Measurements from ENCODE around the gene IREB2.
"Not testable (repeated sequence)": the region's sequence is repeated elsewhere in the genome, so short reads cannot be mapped to it uniquely, and the experiment has no call there.

Gene IREB2

DNA sequence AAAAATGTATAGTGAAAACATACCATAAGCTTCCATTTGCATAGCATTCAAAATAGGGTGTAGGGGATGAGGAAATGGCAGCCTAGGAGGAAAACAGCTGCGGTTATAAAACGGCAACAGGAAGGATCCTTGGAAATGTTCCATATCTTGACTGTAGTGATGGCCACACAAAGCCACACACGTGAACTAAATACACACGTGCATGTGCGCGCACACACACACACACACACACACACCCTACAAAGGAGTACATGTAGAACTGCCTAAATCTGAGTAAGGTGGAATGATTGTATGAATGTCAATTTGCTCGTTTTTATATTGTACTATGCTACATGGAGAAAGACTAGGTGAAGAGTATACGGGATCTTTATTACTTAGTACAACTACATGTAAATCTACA, 3.9 kb upstream of the IREB2 start:
- DNase-seq (ENCODE audit: low read depth in 1 of 2, low spot score in 1 of 2) = no peak

DNA sequence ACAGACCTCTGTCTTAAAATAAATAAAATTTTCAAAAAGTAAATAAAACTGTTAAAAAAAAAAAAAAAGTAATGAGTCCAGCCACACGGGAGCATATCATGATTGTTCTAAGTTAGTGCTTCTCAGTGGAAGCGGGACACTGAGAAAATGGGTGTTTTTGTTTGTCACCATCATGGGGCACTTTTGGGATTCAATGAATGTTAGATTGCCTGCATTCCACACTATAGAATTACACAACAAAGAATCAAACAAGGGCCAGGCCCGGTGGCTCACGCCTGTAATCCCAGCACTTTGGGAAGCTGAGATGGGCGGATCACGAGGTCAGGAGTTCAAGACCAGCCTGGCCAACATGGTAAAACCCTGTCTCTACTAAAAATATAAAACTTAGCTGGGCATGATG, 3.3 kb upstream of the IREB2 start:
- DNase-seq (ENCODE audit: low read depth in 1 of 2, low spot score in 1 of 2) = not testable (repeated sequence)

DNA sequence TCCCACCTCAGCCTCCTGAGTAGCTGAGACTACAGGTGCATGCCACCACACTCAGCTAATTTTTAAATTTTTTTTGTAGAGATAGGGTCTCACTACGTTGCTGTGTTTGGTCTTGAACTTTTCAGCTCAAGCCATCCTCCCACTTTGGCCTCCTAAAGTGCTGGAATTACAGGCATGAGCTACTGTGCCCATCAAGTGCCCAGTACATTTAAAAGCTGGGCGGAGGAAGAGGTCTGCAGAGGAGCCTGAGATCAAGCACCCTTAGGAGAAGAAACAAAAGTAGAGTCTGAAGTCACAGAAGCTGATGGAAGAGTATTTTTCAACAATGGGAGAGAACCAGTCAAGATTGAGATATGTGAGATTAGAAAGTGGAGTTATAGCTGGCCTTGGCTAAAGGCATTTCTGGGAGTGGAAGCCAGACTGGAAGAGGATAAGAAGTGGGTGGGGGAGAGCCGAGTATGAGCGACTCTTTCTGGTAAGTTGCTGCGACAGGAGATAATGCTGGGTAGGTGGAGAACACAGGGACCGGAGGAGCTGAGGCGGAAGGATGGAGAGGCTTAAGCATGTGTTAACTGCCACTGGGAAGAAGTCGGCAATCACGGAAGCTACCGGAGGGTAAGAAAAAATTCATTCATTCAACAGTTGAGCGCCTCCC, 782 bp upstream of the IREB2 start:
- DNase-seq (ENCODE audit: low read depth in 1 of 2, low spot score in 1 of 2) = no peak

DNA sequence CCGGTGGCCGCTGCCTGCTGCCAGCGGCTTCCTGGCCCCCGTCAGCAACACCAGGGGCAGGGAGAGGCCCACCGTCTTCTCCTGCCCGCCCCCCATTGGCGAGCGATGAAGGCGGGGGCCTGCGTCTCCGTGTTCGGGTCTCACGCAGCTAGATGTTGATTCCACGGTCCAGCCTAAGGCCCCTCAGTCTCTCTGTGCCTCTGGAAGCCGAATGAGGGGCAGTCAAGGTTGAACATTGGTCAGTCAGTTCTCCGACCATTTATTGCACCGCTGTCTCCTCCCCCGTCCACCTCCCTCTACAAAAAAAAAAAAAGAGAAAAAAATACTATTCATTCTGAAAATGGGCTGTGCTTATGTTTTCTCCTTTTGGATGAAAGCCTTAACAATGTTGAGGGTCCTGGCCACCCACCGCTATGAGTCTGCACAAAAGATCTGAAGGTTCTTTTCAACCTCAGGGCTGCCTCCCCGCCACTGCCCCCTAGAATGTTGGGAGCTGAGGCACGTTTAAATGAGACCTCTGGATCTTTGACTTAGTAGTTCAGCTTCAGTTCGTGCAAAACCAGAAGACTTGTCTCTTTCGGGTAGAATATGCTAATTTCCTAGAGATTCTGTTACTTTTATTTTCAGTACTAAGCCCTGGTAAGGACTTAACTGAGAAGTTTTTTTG, 736 bp downstream of the IREB2 start:
- DNase-seq (ENCODE audit: low read depth in 1 of 2, low spot score in 1 of 2) = peak in 1 of 2 donors; percentile 20

DNA sequence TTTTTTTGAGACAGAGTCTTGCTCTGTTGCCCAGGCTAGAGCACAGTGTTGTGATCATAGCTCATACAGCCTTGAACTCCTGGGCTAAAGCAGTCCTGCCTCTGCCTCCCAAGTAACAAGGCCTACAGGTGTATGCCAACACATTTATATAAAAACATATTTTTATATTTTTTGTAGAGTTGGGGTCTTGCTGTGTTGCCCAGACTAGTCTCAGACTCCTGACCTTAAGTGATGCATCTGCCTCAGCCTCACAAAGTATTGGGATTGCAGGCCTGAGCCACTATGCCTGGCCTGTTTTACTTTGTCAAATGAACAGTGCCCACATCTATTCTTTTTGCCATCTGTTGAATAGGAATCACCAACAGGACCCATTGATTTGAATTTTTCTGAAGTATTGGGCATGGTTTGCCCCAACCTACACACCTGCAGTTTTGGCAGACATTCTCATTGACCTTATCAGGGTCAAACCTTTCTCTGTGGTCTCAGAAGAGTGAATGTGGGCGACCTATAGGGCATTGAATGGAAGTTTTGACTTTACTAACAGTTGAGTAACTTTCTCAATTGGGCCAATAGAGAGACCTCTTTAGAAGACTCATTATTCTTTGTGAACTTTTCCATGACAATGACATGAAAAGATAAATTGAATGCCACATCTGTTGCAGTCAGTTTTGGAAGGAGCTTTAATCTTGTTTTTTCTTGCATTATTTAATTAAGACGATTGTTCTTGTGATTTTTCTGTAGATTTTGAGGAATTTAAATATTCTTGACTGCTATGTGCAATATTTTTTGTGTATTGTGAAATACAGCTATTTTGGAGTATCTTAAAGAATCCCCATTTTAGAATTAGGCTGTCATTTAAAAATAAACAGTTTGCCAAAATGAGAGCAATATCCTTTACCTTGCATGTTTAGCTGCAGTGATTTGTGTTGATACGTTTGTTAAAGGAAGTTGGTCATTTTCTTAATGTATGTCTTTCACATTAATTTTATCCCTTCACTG, 2.7 kb downstream of the IREB2 start:
- DNase-seq (ENCODE audit: low read depth in 1 of 2, low spot score in 1 of 2) = no peak

DNA sequence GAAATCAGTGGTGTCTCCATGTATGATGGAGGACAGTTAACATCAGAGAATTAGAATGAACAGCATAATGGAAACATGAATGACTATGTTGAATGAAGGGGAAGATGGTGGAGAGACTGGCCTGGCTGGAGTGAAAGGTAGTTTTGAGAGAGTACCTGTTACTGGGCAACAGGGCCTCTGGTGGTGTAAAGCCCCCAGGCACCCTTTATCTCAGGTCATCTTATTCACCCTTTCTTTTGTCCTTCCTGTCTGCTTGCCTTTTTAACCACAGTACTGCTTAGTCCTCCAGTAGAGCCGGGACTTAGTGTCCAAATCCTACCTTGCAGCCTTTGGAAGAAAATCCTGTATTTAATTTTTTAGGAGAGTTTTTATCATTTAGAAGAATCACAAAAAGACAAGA, 6.2 kb downstream of the IREB2 start:
- DNase-seq (ENCODE audit: low read depth in 1 of 2, low spot score in 1 of 2) = no peak

DNA sequence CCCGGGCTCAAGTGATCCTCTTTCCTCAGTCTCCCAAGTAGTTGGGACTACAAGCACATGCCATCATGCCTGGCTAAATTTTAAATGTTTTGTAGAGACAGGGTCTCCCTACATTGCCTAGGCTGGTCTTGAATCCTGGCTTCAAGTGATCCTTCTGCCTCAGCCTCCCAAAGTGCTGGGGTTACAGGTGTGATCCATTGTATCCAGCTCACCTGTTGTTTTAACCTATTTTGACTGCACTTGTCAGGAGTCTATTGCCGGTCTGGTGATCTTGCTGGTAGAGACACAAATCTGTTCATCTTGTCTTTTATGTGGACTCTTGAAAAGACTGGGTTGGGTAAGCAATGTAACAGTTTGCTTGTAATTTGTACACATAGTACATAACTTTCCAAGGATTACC, 7.9 kb downstream of the IREB2 start:
- DNase-seq (ENCODE audit: low read depth in 1 of 2, low spot score in 1 of 2) = no peak

DNA sequence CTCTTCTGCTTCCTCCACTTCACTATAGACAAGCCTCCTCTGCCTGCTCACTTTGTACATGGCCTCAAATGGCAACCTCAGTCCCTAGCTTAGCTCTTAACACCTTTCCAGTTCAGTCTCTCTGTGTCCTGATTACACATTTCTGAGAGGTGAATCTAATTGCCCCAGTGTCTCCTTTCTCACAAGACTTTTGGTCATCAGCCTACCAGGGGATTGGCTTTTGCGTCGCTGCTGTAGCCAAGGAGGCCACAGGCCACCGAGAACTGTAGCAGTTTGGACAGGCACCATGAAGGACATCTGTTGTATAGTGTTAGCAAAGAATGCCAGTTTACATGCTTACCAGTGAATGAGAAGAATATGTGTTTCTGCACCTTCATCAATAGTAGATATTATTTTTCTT, 8.5 kb downstream of the IREB2 start:
- no peak for DNase-seq (ENCODE audit: low read depth in 1 of 2, low spot score in 1 of 2)

DNA sequence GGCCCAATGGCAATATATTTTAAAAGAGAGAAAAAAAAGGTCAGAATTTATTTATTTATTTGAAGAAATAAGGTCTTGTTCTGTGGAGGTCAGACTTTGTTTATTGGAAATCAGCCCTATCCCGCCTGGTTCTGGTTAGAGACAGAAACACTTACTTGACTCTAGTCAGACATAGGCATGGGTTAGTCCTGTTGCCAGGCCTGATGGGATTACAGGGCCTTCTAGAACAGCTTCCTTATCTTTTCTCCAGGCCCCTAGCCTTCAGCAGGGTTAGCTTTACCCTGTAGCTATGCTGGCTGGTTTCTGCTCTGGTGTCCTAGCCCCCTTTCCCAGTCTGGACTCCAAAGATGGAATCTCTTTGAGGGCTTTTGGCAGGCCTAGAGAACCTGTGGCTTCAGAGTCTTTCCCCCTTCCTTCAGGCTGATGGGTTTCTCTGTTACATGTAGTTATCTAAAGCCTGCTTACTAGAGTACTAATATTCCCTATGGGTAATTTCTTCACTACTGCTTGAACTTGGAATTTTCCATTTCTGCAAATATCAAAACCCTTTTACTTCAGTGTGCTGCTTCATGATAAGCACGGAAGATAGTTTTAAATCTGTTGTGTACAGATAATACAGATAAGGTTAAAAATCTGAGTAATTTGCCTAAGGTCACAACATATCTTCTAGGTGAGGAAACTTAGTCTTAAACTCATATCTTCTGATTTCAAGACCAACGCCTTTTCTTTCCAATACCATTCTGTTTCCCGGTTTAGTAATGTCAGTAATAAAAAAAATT, 10.6 kb downstream of the IREB2 start:
- no peak for DNase-seq (ENCODE audit: low read depth in 1 of 2, low spot score in 1 of 2)

DNA sequence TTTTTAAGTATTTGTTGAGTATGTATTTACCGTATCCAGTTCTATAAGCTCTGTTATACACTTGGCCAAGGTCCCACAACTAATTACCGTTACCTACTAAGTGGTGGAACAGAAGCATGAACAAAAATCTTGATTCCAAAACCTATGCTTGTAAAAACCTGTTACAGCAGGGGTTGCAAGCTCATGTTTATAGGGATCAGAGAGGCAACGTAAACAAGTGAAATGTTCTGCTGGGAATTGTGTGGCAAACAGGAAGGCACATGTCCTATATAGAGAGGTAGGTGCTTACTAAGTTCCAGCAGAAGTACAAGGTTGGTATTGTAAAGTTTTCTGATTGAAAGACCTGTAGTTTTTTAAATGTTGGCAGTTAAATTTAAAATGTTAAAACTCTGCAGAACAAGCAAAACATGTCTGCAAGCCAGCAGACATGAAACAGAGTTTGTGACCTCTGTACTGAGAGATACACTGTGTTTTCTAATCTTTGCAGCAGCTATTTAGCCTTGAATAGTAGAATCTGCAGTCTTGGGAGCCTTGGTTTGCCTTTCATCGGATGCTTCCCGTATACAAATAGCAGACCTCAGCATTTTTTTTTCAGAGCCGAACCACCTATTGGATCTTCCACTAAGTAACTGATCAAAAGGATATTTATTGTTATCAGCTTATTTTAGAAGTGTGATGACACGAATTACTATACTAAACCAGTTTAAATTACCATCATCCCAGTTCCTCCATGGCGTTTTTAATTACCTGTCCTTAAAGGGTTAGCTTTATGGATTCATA, 11.4 kb downstream of the IREB2 start:
- DNase-seq (ENCODE audit: low read depth in 1 of 2, low spot score in 1 of 2) = no peak

DNA sequence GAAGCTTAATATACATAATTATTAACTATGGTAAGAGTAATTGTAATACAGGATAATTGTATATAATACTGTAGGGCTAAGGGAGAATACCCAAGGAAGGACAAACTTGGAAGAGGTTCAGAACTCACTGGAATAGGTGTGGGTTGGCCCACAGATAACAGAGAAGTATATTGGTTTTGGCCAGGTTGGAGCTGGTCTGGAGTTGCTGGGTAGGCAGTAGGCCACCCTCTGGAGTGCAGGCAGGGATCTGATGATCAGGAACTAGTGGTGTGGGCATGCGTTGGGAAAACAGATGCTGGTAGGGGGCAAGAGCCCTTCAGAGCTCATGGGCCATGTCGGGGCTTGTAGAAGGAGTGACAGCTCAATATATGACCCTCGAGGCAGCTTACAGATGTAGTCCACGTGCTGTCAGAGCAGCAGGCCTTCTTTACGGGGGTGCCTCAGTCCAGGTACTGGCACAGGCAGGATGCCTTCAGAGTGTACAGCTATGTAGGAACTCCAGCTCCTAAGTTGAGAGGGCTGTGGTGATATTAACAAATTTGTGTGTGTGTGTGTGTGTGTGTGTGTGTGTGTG, 12.4 kb downstream of the IREB2 start:
- DNase-seq (ENCODE audit: low read depth in 1 of 2, low spot score in 1 of 2) = no peak

DNA sequence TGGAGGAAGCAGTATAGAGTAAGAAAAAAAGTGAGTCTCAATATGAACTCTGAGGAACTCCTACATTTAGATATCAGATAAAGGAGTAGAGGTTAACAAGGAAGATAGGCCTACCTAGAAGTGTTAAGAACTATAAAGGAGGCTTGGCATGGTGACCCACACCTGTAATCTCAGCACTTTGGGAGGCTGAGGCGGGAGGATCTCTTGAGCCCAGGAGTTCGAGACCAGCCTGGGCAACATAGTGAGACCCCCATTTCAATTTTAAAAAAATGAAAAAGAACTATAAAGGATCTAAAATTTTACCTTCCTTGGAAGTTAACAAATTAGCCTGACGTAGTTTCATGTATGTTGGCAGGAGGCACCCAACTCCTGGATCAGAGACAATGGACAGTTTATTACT, 14.5 kb downstream of the IREB2 start:
- DNase-seq (ENCODE audit: low read depth in 1 of 2, low spot score in 1 of 2) = no peak

DNA sequence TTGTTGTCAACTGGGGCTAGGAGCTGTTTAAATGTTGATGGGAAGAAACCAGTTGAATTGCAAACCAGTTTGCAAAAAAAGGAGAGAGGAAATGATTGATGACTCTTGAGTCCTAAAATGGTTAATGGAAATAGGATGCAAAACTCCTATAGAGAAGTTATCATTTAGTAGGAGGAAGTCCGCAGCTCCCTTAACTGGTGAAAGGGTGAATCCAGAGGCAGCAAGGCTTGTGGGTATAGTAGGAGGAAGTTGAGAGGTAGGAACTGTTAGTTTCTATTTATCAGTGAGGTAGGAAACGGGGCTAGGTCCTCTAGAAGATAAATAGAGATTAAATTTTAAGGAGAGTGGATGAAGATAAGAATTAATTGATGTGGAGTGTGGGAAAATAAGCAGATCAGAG, 15.4 kb downstream of the IREB2 start:
- DNase-seq (ENCODE audit: low read depth in 1 of 2, low spot score in 1 of 2) = no peak

DNA sequence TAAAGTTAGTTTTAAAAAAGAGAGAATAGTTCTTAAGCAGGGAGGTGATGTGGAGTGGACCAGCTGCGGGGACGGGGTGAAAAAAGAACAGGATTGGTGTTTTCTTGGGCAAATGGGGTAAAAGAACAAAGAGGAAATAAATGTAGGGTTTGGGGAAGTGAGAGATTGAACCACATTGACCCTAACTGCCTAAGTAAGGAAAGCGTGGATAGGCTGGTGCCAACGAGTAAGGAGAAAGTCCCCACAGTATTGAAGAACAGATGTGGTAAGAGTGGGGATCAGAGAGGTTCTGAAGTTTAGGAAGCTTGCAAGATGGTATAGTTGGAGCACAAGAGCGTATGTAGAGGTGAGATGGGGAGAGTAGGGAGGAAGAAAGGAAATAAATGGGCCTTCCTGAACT, 17.0 kb downstream of the IREB2 start:
- no peak for DNase-seq (ENCODE audit: low read depth in 1 of 2, low spot score in 1 of 2)

DNA sequence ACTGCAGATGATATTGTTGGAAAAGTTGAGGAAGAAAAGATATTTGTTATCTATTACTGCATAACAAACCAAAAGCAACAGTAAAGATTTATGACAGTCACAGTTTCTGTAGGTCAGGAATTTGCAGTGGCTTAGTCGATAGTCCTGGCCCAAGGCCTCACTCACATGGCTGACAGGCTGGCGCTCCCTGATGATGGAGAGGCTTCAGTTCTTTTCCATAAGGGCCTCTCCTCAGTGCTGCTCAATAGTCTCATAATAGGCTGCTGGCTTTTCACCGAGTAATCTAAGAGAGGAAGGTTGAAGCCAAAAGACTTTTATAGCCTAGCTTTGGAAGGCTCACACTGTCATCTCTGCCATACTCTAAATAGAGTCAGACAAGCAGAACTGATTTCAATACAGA, 17.7 kb downstream of the IREB2 start:
- DNase-seq (ENCODE audit: low read depth in 1 of 2, low spot score in 1 of 2) = no peak

DNA sequence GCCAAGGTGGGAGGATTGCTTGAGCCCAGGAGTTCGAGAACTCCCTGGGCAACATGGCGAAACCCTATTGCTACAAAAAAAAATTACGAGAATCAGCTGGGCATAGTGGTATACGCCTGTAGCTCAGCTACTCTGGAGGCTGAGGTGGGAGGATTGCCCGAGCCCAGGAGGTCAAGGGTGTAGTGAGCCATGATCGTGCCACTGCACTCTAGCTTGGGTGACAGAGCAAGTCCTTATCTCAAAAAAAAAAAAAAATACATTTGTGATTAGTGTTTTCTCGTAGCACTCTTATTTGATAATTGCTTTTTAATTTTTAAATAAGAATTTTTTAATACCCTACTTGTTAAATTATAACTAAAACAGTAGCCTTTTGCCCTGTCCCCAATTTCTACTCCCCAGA, 18.4 kb downstream of the IREB2 start:
- DNase-seq (ENCODE audit: low read depth in 1 of 2, low spot score in 1 of 2) = no peak

DNA sequence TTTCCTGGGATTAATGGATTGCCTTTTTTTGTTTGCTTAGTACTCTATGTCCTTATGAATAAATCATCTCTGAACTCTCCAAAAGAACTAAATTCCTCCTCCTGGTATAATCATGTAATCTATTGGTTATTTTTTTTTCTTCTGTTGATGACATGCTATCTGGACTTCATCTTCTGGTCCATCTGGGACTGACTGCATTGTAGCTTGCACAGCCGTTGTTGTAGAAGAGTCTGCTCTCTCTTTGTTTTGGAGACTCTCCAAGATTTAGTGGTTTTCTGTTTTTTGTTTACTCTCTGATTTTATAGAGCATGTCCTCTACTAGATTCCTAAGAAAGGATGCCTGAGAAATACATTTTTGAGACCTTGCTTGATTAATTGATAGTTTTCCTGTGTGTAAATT, 19.1 kb downstream of the IREB2 start:
- DNase-seq (ENCODE audit: low read depth in 1 of 2, low spot score in 1 of 2) = no peak

DNA sequence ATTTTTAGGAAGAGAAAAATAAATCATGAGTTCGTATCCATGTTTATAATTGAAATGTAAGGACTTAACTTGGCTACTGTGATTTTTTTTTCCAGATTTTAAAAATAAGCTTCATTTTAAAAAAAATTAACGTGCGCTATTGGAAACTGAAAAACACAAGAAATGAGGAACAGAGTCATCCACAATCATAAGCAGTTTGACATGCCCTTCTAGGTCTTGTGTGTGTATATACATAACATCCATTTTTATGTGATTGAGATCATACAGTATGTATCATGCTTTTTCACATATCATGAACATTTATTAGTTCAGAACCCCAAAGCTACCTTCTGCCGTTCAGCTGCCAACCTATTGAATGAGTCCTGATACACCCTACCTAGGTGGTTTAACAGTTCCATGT, 22.7 kb downstream of the IREB2 start:
- DNase-seq (ENCODE audit: low read depth in 1 of 2, low spot score in 1 of 2) = no peak

DNA sequence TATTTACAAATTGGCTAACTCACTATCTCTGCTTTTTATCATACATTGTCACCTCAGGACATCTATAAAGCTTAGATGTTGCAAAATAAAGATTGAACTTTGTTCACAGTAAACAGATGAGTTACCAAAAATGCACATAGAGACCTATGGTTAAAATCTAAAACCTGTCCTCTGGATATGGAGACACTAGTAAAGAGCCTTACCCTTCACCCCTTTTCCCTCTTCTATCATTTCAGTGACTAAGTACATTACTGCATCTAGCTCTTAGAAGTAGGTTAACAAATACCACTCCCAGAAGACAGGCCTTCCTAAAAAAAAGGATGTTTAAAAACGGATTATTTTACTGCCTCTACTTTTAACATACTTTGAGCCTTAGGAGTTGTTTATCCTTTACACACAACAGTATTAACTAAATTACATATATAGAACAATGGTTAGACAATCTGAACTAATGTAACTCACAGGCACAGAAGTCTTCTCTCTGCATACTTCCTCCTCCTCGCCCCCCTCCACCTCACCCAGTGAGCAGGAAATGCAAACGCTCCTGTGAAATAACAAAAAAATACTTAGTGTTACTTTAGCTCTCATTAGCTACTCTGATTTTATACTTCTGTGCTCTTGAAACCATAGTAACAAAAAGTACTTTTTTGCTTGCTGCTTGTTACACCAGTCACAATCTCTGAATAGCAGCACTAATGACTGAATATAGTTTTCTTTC, 23.3 kb downstream of the IREB2 start:
- no peak for DNase-seq (ENCODE audit: low read depth in 1 of 2, low spot score in 1 of 2)

All from activated T-helper 1 cell treated with anti-CD3 and anti-CD28 coated beads, Interleukin-2, amount 50 U/mL, for 16 hours (primary cell).